GM19372 (cell line): Measurements from ENCODE around the gene LINC00237.

Experiments
- ATAC-seq: cut with Tn5 transposase; IDR thresholded peaks from one replicate; pipeline ENCODE4 v1.9.1; 2021; ENCODE audit warnings: mild to moderate bottlenecking, low read depth, moderate library complexity; ENCODE audit not compliant: unreplicated experiment

The LINC00237 gene

GRCh38 chr20:21100578-21101452, 5.3 kb downstream of the LINC00237 start:
- no peak for ATAC-seq

- ATAC-seq = no peak
Observed at GRCh38 chr20:21099751-21100577, 6.2 kb downstream of the LINC00237 start.

GRCh38 chr20:21096321-21097043, 9.7 kb downstream of the LINC00237 start:
- no peak for ATAC-seq

- ATAC-seq = no peak
Observed at GRCh38 chr20:21092806-21093205, 13.4 kb downstream of the LINC00237 start.

GRCh38 chr20:21090721-21091120, 15.4 kb downstream of the LINC00237 start:
- ATAC-seq = no peak

- ATAC-seq = no peak
Observed at GRCh38 chr20:21090111-21090618, 16.0 kb downstream of the LINC00237 start.

GRCh38 chr20:21089391-21089790, 16.8 kb downstream of the LINC00237 start:
- no peak for ATAC-seq

- no peak for ATAC-seq
Observed at GRCh38 chr20:21087862-21088540, 18.2 kb downstream of the LINC00237 start.

GRCh38 chr20:21083825-21084325, 22.3 kb downstream of the LINC00237 start:
- ATAC-seq = no peak

- no peak for ATAC-seq
Observed at GRCh38 chr20:21082584-21082983, 23.6 kb downstream of the LINC00237 start.

- no peak for ATAC-seq
Observed at GRCh38 chr20:21077809-21078345, 28.3 kb downstream of the LINC00237 start.

GRCh38 chr20:21076073-21076472, 30.1 kb downstream of the LINC00237 start:
- ATAC-seq = no peak

GRCh38 chr20:21075471-21075870, 30.7 kb downstream of the LINC00237 start:
- no peak for ATAC-seq

- peak; percentile 92 for ATAC-seq
Observed at GRCh38 chr20:21074605-21075336, 31.4 kb downstream of the LINC00237 start.

- no peak for ATAC-seq
Observed at GRCh38 chr20:21067255-21067654, 38.9 kb downstream of the LINC00237 start.

- no peak for ATAC-seq
Observed at GRCh38 chr20:21064924-21065323, 41.2 kb downstream of the LINC00237 start.

- no peak for ATAC-seq
Observed at GRCh38 chr20:21063276-21063675, 42.9 kb downstream of the LINC00237 start.

- ATAC-seq = no peak
Observed at GRCh38 chr20:21053002-21053762, 53.0 kb downstream of the LINC00237 start.
